ENCODE measurements around the gene ITGA7. TPM values are rescaled to one million over a fixed set of nuclear protein-coding genes. Genes with fewer than 3 reads are reported as not detected.

The ITGA7 gene
- total RNA-seq, 1 donor from 2014 or later, result 26.5 TPM

DNA sequence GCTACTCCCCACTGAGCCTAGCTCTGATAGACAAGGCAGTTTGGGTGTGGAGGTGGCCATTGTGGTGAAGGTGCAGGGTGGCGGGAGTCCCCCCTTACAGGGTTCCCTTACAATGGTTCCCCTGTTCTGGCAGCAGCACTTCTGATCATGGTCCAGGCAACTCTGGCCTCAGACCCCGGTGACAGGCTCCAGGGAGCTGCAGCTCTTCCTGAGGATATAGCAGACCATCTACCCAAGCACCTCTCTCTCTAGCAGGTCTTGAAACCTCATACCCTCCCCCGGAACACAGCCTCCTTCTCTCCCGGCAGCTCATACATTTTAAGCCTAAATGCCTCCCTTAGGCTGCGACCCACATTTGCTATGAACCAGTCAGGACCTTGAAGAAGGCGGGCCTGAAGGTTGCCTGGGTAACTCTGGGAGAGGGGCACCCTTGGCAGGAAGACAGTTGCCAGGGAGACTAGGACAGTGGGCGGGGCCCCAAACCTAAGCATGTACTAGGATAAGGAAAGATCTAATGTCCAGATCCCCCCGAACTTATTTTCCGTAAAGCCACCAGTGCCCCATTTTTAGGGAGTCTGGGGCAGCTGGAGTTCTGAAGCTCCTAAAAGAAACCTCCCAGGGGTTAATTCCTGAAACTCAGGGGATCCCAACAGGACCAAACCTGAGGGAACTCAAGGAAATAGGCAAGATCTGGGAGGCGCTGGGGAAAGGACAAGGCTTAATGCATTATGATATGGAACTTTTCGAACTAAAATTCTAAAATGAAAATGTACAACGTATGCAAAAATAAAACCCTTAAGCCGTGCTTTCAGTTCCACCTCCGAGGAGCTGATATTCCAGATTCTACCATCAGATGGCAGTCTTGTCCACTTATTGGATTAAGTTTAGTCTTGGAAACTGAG lies 30.7 kb upstream of the ITGA7 start:
- no peaks in the 10 kb centered on the region for H3K27me3 Mint-ChIP-seq (ENCODE audit: low read depth, unreplicated experiment)
- H3K36me3 Mint-ChIP-seq (ENCODE audit: low read depth, unreplicated experiment), result no peaks in the 10 kb centered on the region
- Histone ChIP-seq H3K9me3 (ENCODE audit: insufficient read depth, low read depth, low read length) (no peaks in the 10 kb centered on the region), H4K20me1 (ENCODE audit: insufficient read depth, low read length) (no peaks in the 10 kb centered on the region), H3K4me3 (ENCODE audit: insufficient read depth, low read depth, low read length) (peak overlapping the region; percentile 73), H3K27me3 (ENCODE audit: insufficient read depth, low read length) (no peaks in the 10 kb centered on the region), H3K4me1 (ENCODE audit: insufficient read depth, low read length) (peaks cover 20% of the 10 kb centered on the region), H3K27ac (ENCODE audit: low read depth, low read length) (peak overlapping the region; percentile 18), H3K36me3 (ENCODE audit: insufficient read depth, low read length) (no peaks in the 10 kb centered on the region), H3K79me2 (ENCODE audit: insufficient read depth, low read length) (no peaks in the 10 kb centered on the region), H3K4me2 (ENCODE audit: low read length) (peak overlapping the region; percentile 94), H3K9ac (ENCODE audit: low read length) (peak overlapping the region; percentile 77), H2AFZ (ENCODE audit: low read depth, low read length) (peak overlapping the region; percentile 85)
- DNase-seq (ENCODE audit: low read depth), result peak; percentile 79
- peak overlapping the region; percentile 84 for H3K4me3 Mint-ChIP-seq (ENCODE audit: unreplicated experiment)
- peaks cover 15% of the 10 kb centered on the region for H3K4me1 Mint-ChIP-seq (ENCODE audit: low read depth, unreplicated experiment)
- peak overlapping the region; percentile 78 for H3K27ac Mint-ChIP-seq (ENCODE audit: unreplicated experiment)
- TF ChIP-seq EZH2 (IDR thresholded peaks at IDR 0.05; ENCODE audit: insufficient read depth, low read length), result no peak
- TF ChIP-seq, protein P1, sequence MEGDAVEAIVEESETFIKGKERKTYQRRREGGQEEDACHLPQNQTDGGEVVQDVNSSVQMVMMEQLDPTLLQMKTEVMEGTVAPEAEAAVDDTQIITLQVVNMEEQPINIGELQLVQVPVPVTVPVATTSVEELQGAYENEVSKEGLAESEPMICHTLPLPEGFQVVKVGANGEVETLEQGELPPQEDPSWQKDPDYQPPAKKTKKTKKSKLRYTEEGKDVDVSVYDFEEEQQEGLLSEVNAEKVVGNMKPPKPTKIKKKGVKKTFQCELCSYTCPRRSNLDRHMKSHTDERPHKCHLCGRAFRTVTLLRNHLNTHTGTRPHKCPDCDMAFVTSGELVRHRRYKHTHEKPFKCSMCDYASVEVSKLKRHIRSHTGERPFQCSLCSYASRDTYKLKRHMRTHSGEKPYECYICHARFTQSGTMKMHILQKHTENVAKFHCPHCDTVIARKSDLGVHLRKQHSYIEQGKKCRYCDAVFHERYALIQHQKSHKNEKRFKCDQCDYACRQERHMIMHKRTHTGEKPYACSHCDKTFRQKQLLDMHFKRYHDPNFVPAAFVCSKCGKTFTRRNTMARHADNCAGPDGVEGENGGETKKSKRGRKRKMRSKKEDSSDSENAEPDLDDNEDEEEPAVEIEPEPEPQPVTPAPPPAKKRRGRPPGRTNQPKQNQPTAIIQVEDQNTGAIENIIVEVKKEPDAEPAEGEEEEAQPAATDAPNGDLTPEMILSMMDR (IDR thresholded peaks at IDR 0.05; ENCODE audit: insufficient read depth, low read depth, low read length), result peak; percentile 94
- H3K9me3 Mint-ChIP-seq (ENCODE audit: unreplicated experiment), result no peaks in the 10 kb centered on the region
- peak; percentile 80 for FAIRE-seq

DNA sequence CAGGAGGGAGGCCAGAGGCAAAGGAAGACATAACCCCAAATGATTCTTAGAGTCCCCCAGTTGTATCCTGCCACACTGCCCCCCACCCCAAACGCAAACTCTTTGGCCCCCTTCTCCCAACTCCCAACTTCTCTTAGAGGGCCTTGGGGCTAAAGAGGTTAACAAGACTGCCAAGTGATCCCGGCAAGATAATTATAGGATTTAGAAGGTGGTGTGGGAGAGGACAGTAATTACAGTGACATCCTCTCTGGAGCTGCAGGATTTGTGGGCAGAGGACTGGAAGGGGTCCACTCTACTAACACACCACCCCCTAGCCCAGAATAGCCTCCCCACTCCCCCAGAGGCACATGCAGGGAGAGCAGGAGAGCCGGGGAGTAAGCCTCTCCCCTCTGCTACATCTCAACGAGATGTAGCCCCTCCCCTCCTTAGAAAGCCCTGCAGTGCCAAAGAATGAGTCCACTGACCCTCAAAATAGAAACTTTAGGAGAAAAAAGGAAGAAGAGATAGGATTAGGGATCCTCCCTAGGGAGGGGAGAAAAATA lies 29.9 kb upstream of the ITGA7 start:
- Mint-ChIP-seq H3K9me3 (ENCODE audit: unreplicated experiment) (no peaks in the 10 kb centered on the region), H3K27ac (ENCODE audit: unreplicated experiment) (peak overlapping the region; percentile 63)
- peak overlapping the region; percentile 77 for H3K9ac ChIP-seq (ENCODE audit: low read length)

More for the DNA sequence above, 29.9 kb upstream of the ITGA7 start:
- H3K4me3 ChIP-seq (ENCODE audit: insufficient read depth, low read depth, low read length), result peak overlapping the region; percentile 73
- no peaks in the 10 kb centered on the region for H3K27me3 ChIP-seq (ENCODE audit: insufficient read depth, low read length)
- H3K36me3 ChIP-seq (ENCODE audit: insufficient read depth, low read length), result no peaks in the 10 kb centered on the region
- Mint-ChIP-seq H3K4me1 (ENCODE audit: low read depth, unreplicated experiment) (peaks cover 14% of the 10 kb centered on the region), H3K27me3 (ENCODE audit: low read depth, unreplicated experiment) (no peaks in the 10 kb centered on the region), H3K36me3 (ENCODE audit: low read depth, unreplicated experiment) (no peaks in the 10 kb centered on the region), H3K4me3 (ENCODE audit: unreplicated experiment) (peak overlapping the region; percentile 84)
- FAIRE-seq (no peak), DNase-seq (ENCODE audit: low read depth) (no peak)
- H3K4me2 ChIP-seq (ENCODE audit: low read length), result peak overlapping the region; percentile 94
- peak overlapping the region; percentile 85 for H2AFZ ChIP-seq (ENCODE audit: low read depth, low read length)
- peaks cover 19% of the 10 kb centered on the region for H3K4me1 ChIP-seq (ENCODE audit: insufficient read depth, low read length)
- no peaks in the 10 kb centered on the region for H3K79me2 ChIP-seq (ENCODE audit: insufficient read depth, low read length)
- TF ChIP-seq, protein P1 (IDR thresholded peaks at IDR 0.05; ENCODE audit: insufficient read depth, low read depth, low read length), result no peak
- TF ChIP-seq EZH2 (IDR thresholded peaks at IDR 0.05; ENCODE audit: insufficient read depth, low read length), result no peak
- no peaks in the 10 kb centered on the region for H3K9me3 ChIP-seq (ENCODE audit: insufficient read depth, low read depth, low read length)
- H3K27ac ChIP-seq (ENCODE audit: low read depth, low read length), result no peak overlapping the region
- H4K20me1 ChIP-seq (ENCODE audit: insufficient read depth, low read length), result peaks cover under 1% of the 10 kb centered on the region

All from astrocyte (in vitro differentiated cells and primary cell).